Nephron (organoid): Measurements from ENCODE around the gene SH3BP4.
A peak's percentile ranks its signal among the peaks of the same experiment; 100 is the strongest.

Experiments used
- H3K27ac Mint-ChIP-seq, 3 experiments: 2 replicates each; pipeline ENCODE4 v1.8.0; 2020; ENCODE audit warnings: mixed read lengths in 3 of 3, mild to moderate bottlenecking in 2 of 3, moderate library complexity in 1 of 3
- H3K27me3 Mint-ChIP-seq: 2 replicates; pipeline ENCODE4 v1.8.0; 2021; ENCODE audit warnings: low read depth, mild to moderate bottlenecking, moderate library complexity, mixed read lengths
- H3K36me3 Mint-ChIP-seq: 2 replicates; pipeline ENCODE4 v1.8.0; 2020; ENCODE audit warnings: low read depth, mixed read lengths
- H3K4me1 Mint-ChIP-seq: 2 replicates; pipeline ENCODE4 v1.8.0; 2020; ENCODE audit warnings: mixed read lengths
- H3K4me3 Mint-ChIP-seq, 3 experiments: 2 replicates each; pipeline ENCODE4 v1.8.0; 2020; ENCODE audit warnings: mild to moderate bottlenecking in 3 of 3, mixed read lengths in 3 of 3, moderate library complexity in 2 of 3
- H3K9me3 Mint-ChIP-seq: 2 replicates; pipeline ENCODE4 v1.8.0; 2020; ENCODE audit warnings: mixed read lengths
- CTCF ChIP-seq, 3 experiments: fragments of 200-600 bp; sonication (generic); IDR thresholded peaks; one replicate each; pipeline ENCODE4 v1.5.0; 2021; ENCODE audit warnings: antibody characterized with exemption in 3 of 3; ENCODE audit not compliant: unreplicated experiment in 3 of 3

The SH3BP4 gene

GRCh38 chr2:234981197-234982095, 29.6 kb downstream of the SH3BP4 start:
- H3K9me3 Mint-ChIP-seq: no peaks in the 10 kb centered on the region
- peaks cover 13% of the 10 kb centered on the region for H3K36me3 Mint-ChIP-seq
- H3K4me3 Mint-ChIP-seq: peak overlapping the region; percentile 38 to 57 (median 51)
- peaks cover 52% of the 10 kb centered on the region for H3K4me1 Mint-ChIP-seq
- TF ChIP-seq CTCF (IDR thresholded peaks at IDR 0.05; ENCODE audit: unreplicated experiment in 3 of 3): no peak
- peak overlapping the region; percentile 90 to 95 (median 93) for H3K27ac Mint-ChIP-seq
- H3K27me3 Mint-ChIP-seq: peaks cover 4% of the 10 kb centered on the region

GRCh38 chr2:234982096-234982834, 30.4 kb downstream of the SH3BP4 start:
- H3K9me3 Mint-ChIP-seq: no peaks in the 10 kb centered on the region
- peaks cover 4% of the 10 kb centered on the region for H3K27me3 Mint-ChIP-seq
- H3K4me1 Mint-ChIP-seq: peaks cover 52% of the 10 kb centered on the region
- peak overlapping the region in 1 of 3 experiments; percentile 37 for H3K4me3 Mint-ChIP-seq
- TF ChIP-seq CTCF (IDR thresholded peaks at IDR 0.05; ENCODE audit: unreplicated experiment in 3 of 3): no peak
- peaks cover 15% of the 10 kb centered on the region for H3K36me3 Mint-ChIP-seq
- H3K27ac Mint-ChIP-seq: peak overlapping the region; percentile 70 to 95 (median 91)

GRCh38 chr2:234983011-234983726, 31.4 kb downstream of the SH3BP4 start:
- no peak for TF ChIP-seq CTCF (IDR thresholded peaks at IDR 0.05; ENCODE audit: unreplicated experiment in 3 of 3)
- Mint-ChIP-seq H3K27ac (peak overlapping the region; percentile 70 to 95 (median 91)), H3K36me3 (peaks cover 20% of the 10 kb centered on the region), H3K4me1 (peaks cover 52% of the 10 kb centered on the region), H3K27me3 (peaks cover 4% of the 10 kb centered on the region), H3K4me3 (peak overlapping the region in 1 of 3 experiments; percentile 7), H3K9me3 (no peaks in the 10 kb centered on the region)

GRCh38 chr2:234985608-234986245, 33.9 kb downstream of the SH3BP4 start:
- no peaks in the 10 kb centered on the region for H3K9me3 Mint-ChIP-seq
- peaks cover 40% of the 10 kb centered on the region for H3K4me1 Mint-ChIP-seq
- no peak overlapping the region for H3K4me3 Mint-ChIP-seq
- TF ChIP-seq CTCF (IDR thresholded peaks at IDR 0.05; ENCODE audit: unreplicated experiment in 3 of 3): no peak
- peak overlapping the region in 1 of 3 experiments; percentile 34 for H3K27ac Mint-ChIP-seq
- H3K36me3 Mint-ChIP-seq: peaks cover 7% of the 10 kb centered on the region
- H3K27me3 Mint-ChIP-seq: peaks cover 4% of the 10 kb centered on the region

GRCh38 chr2:234986390-234986789, 34.6 kb downstream of the SH3BP4 start:
- no peak overlapping the region for H3K27ac Mint-ChIP-seq
- peaks cover 34% of the 10 kb centered on the region for H3K4me1 Mint-ChIP-seq
- TF ChIP-seq CTCF (IDR thresholded peaks at IDR 0.05; ENCODE audit: unreplicated experiment in 3 of 3): no peak
- peaks cover 10% of the 10 kb centered on the region for H3K36me3 Mint-ChIP-seq
- no peaks in the 10 kb centered on the region for H3K9me3 Mint-ChIP-seq
- H3K4me3 Mint-ChIP-seq: no peak overlapping the region
- H3K27me3 Mint-ChIP-seq: peaks cover 4% of the 10 kb centered on the region
